Measurements from ENCODE around the gene TMEM134. TPM values are rescaled to one million over a fixed set of nuclear protein-coding genes. Genes with fewer than 3 reads are reported as not detected.

TMEM134 gene
- total and polyA plus RNA-seq, 10 of the 15 experiments (the other 5 are each of a cell fraction or from before 2014, with no cell fraction given): 1.6 to 93.8 (median 27.8) TPM

GRCh38 chr11:67503119-67504004, 34.3 kb upstream of the TMEM134 start:
- H2AFZ ChIP-seq (ENCODE audit: control insufficient read depth, low read depth, low read length): no peak overlapping the region
- H3K4me2 ChIP-seq (ENCODE audit: control insufficient read depth, insufficient read depth): peak overlapping the region; percentile 71
- ChIA-PET SMC1A (ENCODE audit: uncharacterized antibody, unreplicated experiment) (interaction anchor here (0.5 to 4.3 kb wide), 2 partner anchors 17 to 66 kb away, joined by 3 to 23 read pairs; partner anchors contain the start of gene PTPRCAP), RAD21 (ENCODE audit: unreplicated experiment) (interaction anchor here (1.1 to 1.5 kb wide), 3 partner anchors 16 to 103 kb away, joined by 3 read pairs; no protein-coding TSS in a partner anchor), CTCF (interaction anchor here (0.6 to 0.7 kb wide), 2 partner anchors 382 to 884 kb away, joined by 3 to 5 read pairs; no protein-coding TSS in a partner anchor), POLR2A (interaction anchor here (0.5 to 1.3 kb wide), 4 partner anchors 17 to 151 kb away, joined by 3 to 4 read pairs (median 3); partner anchors contain the start of genes POLD4 and TBC1D10C)
- FAIRE-seq (no peak), DNase-seq (ENCODE audit: low read depth, low spot score) (no peak), ATAC-seq (no peak)
- in situ Hi-C loops (cut with MboI) (no loop called here), intact Hi-C loops (cut with micrococcal nuclease; ENCODE audit: unreplicated experiment) (no loop called here)
- no peaks in the 10 kb centered on the region for H3K9me3 ChIP-seq (replicated peaks; ENCODE audit: control insufficient read depth, insufficient read depth, low read length)
- H3K27ac ChIP-seq (ENCODE audit: control insufficient read depth, insufficient read depth): no peak overlapping the region
- H3K36me3 ChIP-seq (ENCODE audit: control insufficient read depth in 2 of 2, insufficient read depth in 2 of 2, low read length in 1 of 2): peaks cover 0 to 3% of the 10 kb centered on the region in 2 experiments; a peak in 2 of 4 replicates
- H3K27me3 ChIP-seq (replicated peaks in 1 of 2; ENCODE audit: control insufficient read depth in 2 of 2, insufficient read depth in 2 of 2, low read length in 1 of 2): no peaks in the 10 kb centered on the region
- no TSS peak for BruUV-seq (replicated peaks)
- H4K20me1 ChIP-seq (ENCODE audit: control insufficient read depth, insufficient read depth): no peaks in the 10 kb centered on the region
- H3K4me1 ChIP-seq (ENCODE audit: control insufficient read depth, insufficient read depth, low read length): peaks cover 23% of the 10 kb centered on the region
- WGBS (ENCODE audit: insufficient coverage, insufficient replicate concordance, low lambda C conversion rate, missing lambda C conversion rate): 80% methylated on average over 18 of the region's 19 CpGs
- H3K79me2 ChIP-seq (ENCODE audit: control insufficient read depth, insufficient read depth, low read length): peaks cover 32% of the 10 kb centered on the region
- H3K4me3 ChIP-seq: peak overlapping the region; percentile 94; the same call in 1 of the 2 replicates
- peak overlapping the region; percentile 51 for H3K9ac ChIP-seq (ENCODE audit: control insufficient read depth, insufficient read depth, low read length)
- TF ChIP-seq IKZF1 (conservative IDR thresholded peaks at IDR 0.05) (no peak), SMAD5 (IDR thresholded peaks at IDR 0.05; ENCODE audit: low read depth) (no peak), FOS (IDR thresholded peaks at IDR 0.05; ENCODE audit: borderline replicate concordance, extremely low read depth, insufficient read length) (no peak), POLR2A (IDR thresholded peaks at IDR 0.05; ENCODE audit: low read depth, low read length) (no peak), PRDM15 (CRISPR knock-in tag; IDR thresholded peaks at IDR 0.05) (no peak), TCF7 (IDR thresholded peaks at IDR 0.05; ENCODE audit: borderline replicate concordance) (no peak), STAT3 (IDR thresholded peaks at IDR 0.05; ENCODE audit: low read depth, low read length) (no peak), RAD51 (IDR thresholded peaks at IDR 0.05) (no peak), CBX5 (IDR thresholded peaks at IDR 0.05; ENCODE audit: low read depth) (no peak), SRF (IDR thresholded peaks at IDR 0.05; ENCODE audit: low read depth in 2 of 2, low read length in 2 of 2) (no peak), BCL3 (IDR thresholded peaks at IDR 0.05; ENCODE audit: borderline replicate concordance, insufficient read depth, low read depth, low read length, poor library complexity, severe bottlenecking) (no peak), ZNF24 (IDR thresholded peaks at IDR 0.05) (no peak), NBN (IDR thresholded peaks at IDR 0.05) (no peak)
- TF ChIP-seq, protein P1, sequence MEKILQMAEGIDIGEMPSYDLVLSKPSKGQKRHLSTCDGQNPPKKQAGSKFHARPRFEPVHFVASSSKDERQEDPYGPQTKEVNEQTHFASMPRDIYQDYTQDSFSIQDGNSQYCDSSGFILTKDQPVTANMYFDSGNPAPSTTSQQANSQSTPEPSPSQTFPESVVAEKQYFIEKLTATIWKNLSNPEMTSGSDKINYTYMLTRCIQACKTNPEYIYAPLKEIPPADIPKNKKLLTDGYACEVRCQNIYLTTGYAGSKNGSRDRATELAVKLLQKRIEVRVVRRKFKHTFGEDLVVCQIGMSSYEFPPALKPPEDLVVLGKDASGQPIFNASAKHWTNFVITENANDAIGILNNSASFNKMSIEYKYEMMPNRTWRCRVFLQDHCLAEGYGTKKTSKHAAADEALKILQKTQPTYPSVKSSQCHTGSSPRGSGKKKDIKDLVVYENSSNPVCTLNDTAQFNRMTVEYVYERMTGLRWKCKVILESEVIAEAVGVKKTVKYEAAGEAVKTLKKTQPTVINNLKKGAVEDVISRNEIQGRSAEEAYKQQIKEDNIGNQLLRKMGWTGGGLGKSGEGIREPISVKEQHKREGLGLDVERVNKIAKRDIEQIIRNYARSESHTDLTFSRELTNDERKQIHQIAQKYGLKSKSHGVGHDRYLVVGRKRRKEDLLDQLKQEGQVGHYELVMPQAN (conservative IDR thresholded peaks at IDR 0.05): no peak
- TF ChIP-seq, protein P2, sequence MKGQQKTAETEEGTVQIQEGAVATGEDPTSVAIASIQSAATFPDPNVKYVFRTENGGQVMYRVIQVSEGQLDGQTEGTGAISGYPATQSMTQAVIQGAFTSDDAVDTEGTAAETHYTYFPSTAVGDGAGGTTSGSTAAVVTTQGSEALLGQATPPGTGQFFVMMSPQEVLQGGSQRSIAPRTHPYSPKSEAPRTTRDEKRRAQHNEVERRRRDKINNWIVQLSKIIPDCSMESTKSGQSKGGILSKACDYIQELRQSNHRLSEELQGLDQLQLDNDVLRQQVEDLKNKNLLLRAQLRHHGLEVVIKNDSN (IDR thresholded peaks at IDR 0.05; ENCODE audit: borderline replicate concordance, extremely low read length, insufficient read depth, low read depth, low read length): no peak

Measured in GM12878 (cell line).